22Rv1 (cell line): Measurements from ENCODE around the gene CCNT1.

Experiments
- CTCF ChIP-seq: fragments of 450-650 bp; IDR thresholded peaks from 2 replicates; pipeline ENCODE4 v1.5.1; 2017; ENCODE audit warnings: mild to moderate bottlenecking
- ZFX ChIP-seq: fragments of 450-650 bp; IDR thresholded peaks from 2 replicates; pipeline ENCODE4 v1.6.1; 2017; ENCODE audit warnings: antibody characterized with exemption, borderline replicate concordance

- no peak for TF ChIP-seq CTCF
- TF ChIP-seq ZFX, result no peak
These were observed 33.7 kb upstream of the CCNT1 start for GRCh38 chr12:48750215-48750614.
